GM12801 (cell line): ENCODE data around the gene PARD3B.

Experiments used
- TF ChIP-seq, protein P1 (sequence below): IDR thresholded peaks from one replicate; pipeline ENCODE4 v1.5.1; 2011; ENCODE audit warnings: control low read depth; ENCODE audit not compliant: insufficient read length; ENCODE audit errors: extremely low read depth

Gene PARD3B

DNA sequence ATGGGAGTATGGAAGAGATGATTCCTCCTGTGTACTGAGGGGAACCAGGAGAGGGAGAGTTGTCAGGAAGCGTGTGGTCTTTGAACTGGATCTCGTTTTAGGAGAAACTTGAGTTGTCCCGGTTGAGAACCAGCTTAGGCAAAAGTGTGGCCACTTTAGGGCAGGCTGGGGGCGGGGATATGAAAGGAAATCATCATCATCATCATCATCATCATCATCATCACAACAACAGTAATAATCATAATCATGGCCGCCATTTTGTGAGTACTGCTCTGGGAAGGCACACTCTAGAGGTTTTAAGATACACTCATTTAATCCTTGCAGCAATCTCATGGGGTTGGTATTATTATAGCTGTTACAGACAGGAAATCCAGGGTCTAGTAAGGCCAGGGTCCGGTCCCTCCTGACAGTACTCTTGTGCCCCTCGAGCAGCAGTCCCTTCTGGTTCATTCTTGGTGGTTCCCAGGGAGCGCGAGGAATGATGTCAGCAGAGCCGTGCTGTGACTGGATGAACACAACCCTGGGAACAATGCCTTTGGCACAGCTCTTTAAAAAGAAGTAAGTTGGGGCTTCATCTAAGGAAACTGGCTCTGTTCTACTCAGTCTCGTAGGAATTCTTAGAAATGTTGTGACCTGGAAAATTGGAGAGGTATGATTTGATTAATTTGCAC lies 33.8 kb downstream of the PARD3B start:
- TF ChIP-seq, protein P1, sequence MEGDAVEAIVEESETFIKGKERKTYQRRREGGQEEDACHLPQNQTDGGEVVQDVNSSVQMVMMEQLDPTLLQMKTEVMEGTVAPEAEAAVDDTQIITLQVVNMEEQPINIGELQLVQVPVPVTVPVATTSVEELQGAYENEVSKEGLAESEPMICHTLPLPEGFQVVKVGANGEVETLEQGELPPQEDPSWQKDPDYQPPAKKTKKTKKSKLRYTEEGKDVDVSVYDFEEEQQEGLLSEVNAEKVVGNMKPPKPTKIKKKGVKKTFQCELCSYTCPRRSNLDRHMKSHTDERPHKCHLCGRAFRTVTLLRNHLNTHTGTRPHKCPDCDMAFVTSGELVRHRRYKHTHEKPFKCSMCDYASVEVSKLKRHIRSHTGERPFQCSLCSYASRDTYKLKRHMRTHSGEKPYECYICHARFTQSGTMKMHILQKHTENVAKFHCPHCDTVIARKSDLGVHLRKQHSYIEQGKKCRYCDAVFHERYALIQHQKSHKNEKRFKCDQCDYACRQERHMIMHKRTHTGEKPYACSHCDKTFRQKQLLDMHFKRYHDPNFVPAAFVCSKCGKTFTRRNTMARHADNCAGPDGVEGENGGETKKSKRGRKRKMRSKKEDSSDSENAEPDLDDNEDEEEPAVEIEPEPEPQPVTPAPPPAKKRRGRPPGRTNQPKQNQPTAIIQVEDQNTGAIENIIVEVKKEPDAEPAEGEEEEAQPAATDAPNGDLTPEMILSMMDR, result no peak

DNA sequence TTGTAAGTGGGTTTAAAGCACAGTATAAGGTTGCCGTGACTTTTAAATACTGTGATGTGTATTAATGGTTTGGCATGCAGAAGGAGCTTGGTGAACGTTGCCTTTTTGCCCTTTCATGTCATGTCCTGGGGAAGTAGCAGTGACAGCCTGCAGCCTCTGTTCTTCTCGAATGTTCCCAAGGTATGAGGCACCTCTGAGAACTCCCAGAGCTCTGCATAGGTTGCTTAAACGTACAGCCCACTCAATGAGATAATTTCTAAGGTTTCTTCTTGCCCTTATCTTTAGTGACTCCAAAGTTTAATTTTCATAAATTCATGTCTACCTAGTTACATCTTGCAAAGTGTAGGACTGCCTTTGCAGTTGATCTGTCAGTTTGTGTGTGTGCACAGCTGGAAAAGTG lies 36.7 kb downstream of the PARD3B start:
- TF ChIP-seq, protein P1, result no peak

DNA sequence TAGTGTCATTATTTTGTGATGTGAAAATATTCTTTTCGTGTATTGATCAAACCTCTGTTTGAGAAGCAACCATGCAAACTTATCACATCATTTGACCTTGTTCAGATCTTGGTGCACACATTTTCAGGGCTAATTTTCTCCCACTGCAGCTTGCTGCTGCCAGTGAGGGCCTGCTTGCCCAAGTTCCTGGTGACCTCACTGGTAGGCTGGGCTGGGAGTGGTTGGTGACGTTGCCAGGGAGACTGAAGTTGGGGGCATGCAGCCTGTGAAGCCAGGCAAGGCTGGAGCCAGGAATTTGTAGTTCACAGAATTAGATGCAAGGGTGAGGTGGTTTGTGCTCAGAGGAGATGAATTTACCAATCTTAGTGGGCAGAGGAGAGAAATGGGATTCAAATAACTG lies 38.5 kb downstream of the PARD3B start:
- TF ChIP-seq, protein P1, result no peak

DNA sequence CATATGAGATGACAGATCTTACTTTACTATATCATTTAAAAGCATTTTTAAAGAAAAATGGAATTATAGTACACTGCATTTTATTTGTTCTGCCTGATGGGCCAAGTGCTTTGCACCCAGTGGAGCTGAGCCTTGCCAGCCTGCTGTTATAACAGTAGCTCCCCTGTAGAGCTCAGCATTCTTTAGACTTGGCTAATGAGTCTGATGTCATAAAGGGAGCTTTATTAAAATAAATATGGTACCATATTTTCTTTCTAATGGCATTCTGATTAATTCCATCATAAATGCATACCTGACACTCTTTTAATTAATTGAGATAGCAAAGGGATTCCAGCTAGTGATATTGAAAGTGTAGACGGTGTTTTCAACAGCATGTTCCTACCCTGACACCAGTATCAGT lies 40.7 kb downstream of the PARD3B start:
- TF ChIP-seq, protein P1, result no peak

DNA sequence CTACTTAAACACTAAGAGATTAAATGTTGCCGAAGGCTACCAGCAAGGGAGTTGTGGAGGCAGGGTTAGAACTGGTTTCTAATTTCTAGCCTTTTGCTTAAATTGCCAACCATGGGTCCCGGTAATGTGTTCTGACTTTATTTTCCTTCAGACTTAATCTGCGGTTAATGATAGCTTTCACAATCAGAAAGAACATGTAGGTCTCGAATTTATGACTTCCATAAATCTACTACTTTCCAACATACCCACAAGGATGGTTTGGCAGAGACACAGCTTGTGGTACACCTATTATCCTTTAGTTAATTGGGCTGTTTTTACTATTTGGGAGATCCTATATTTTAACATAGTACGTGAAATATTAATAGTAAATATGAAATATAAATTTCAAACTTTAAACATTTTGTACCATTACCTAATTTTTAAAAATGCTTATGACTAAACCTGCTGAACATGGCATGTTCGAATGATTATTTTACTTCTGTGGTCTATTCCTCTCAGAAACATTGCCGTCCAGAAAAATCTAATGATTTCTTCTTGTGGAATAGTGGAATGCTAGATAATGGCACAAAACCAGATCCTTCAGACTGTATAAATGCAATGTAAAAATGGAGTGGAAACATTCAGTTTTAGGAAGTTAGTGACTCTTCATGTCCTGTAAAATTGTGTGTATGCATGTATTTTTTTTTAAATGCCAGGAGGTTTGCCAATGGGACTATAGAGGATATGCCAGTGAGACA lies 41.3 kb downstream of the PARD3B start:
- TF ChIP-seq, protein P1, result no peak

DNA sequence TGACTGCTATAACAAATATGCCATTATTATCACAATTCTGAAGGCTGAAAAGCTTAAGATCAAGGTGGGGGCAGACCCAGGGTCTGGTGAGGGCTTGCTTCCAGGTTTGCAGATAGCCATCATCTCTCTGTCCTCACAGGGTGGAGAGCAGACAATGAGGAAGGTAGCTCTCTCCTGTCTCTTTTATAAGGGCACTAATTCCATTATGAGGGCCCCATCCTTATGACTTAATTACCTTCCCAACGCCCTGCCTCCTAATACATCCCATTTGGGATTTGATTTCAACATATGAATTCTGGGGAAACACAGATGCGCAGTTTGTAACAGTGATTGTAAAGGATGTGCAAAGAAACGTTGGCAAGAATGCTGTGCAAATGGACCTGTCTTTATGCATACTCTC lies 44.8 kb downstream of the PARD3B start:
- TF ChIP-seq, protein P1, result no peak

DNA sequence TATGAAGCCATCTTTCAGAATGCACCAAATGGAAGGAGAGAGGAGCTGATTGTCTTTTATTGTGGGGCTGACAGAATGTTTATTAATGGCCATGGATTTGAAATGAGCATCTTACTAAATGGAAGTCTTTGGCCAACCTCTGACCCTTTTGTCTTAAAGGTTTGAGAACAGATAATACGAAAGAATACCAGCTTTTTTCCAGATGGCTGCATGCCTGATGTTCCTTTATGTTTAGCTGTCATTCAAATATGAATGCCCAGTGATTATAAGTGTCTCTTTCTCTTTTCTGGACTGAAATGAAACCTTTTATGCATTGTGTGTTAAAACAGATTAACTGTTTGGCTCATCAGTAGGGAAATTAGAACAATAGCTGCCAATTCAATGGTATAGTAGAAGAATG lies 46.0 kb downstream of the PARD3B start:
- TF ChIP-seq, protein P1, result no peak
